Measurements from ENCODE around the gene CSH2. TPM values are rescaled to one million over a fixed set of nuclear protein-coding genes. Genes with fewer than 3 reads are reported as not detected.
A peak's percentile ranks its signal among the peaks of the same experiment; 100 is the strongest.

CSH2 gene
- total and polyA plus RNA-seq, 9 of the 15 experiments (the other 6 are each of a cell fraction or from before 2014, with no cell fraction given), result not detected

- TF ChIP-seq MBD1 (CRISPR knock-in tag; IDR thresholded peaks at IDR 0.05) (no peak), FOXM1 (IDR thresholded peaks at IDR 0.05; ENCODE audit: low read depth) (peak; percentile 94), FOXM1 (CRISPR knock-in tag; IDR thresholded peaks at IDR 0.05; ENCODE audit: low read depth) (no peak; the same call in 1 of the 2 replicates), FOS (IDR thresholded peaks at IDR 0.05; ENCODE audit: extremely low read depth, insufficient read length) (no peak), ZNF324 (CRISPR knock-in tag; IDR thresholded peaks at IDR 0.05) (no peak), SMAD2 (IDR thresholded peaks at IDR 0.05; ENCODE audit: low read depth, low read length) (no peak), PBX2 (CRISPR knock-in tag; IDR thresholded peaks at IDR 0.05; ENCODE audit: low read depth) (no peak), PBX2 (tag; conservative IDR thresholded peaks at IDR 0.05; ENCODE audit: low read depth) (no peak), POU5F1 (IDR thresholded peaks at IDR 0.05; ENCODE audit: borderline replicate concordance, low read depth, low read length, partially characterized antibody) (no peak), CXXC5 (CRISPR knock-in tag; IDR thresholded peaks at IDR 0.05) (peak; percentile 90), NEUROD1 (IDR thresholded peaks at IDR 0.05; ENCODE audit: borderline replicate concordance, low read depth, low read length, partially characterized antibody) (peak; percentile 91), NFRKB (IDR thresholded peaks at IDR 0.05; ENCODE audit: low read depth) (peak; percentile 75), FOXK1 (CRISPR knock-in tag; IDR thresholded peaks at IDR 0.05; ENCODE audit: borderline replicate concordance) (peak; percentile 93), ARID1B (IDR thresholded peaks at IDR 0.05) (peak; percentile 37), CBX3 (IDR thresholded peaks at IDR 0.05; ENCODE audit: borderline replicate concordance in 1 of 2, low read length in 2 of 2) (peak in 1 of 2 experiments; percentile 94; a peak in 2 of 3 replicates), CREB3 (tag; conservative IDR thresholded peaks at IDR 0.05; ENCODE audit: low read depth) (peak; percentile 91), ZSCAN29 (IDR thresholded peaks at IDR 0.05) (0 out of 2 replicates have a peak, but pooled peaks have one; percentile 38), MBD2 (IDR thresholded peaks at IDR 0.05; ENCODE audit: borderline replicate concordance, low read depth) (peak; percentile 98), EP300 (IDR thresholded peaks at IDR 0.05; ENCODE audit: low read length) (no peak; the same call in none of the 2 replicates), BRF2 (IDR thresholded peaks at IDR 0.05; ENCODE audit: borderline replicate concordance, insufficient read depth, insufficient read length) (no peak), ADNP (tag; IDR thresholded peaks at IDR 0.05) (no peak), ERF (CRISPR knock-in tag; IDR thresholded peaks at IDR 0.05) (peak; percentile 81)
Observed at GRCh38 chr17:63848834-63849689, 24.4 kb downstream of the CSH2 start (continued).

Measured in K562 (cell line).